B cell (primary cell): Measurements from ENCODE around the gene RHEBL1. TPM values are rescaled to one million over a fixed set of nuclear protein-coding genes. Genes with fewer than 3 reads are reported as not detected.

Experiments used
- polyA plus RNA-seq: library from polyadenylated mRNA; depleted of rRNA; stranded (reverse); fragments of >200 nt; gene quantifications from 2 replicates; pipeline ENCODE4 v1.2.3, GENCODE V29; 2012
- total RNA-seq, 2 donors: library from RNA; stranded (reverse); fragments of 120-200 nt in 1 of 2; gene quantifications; 1 replicate in 1 of 2; 2 replicates in 1 of 2; pipeline versions ENCODE4 v1.2.3 to v1.2.4, GENCODE V29; 2013 to 2022

RHEBL1 gene
- total and polyA plus RNA-seq, 2 donors (not counting 1 experiment from before 2014, with no cell fraction given) = 3.0 to 6.1 TPM

Other genes starting within 250 kb of the RHEBL1 start
- gene DDX23, start 217.8 kb downstream of the RHEBL1 start, total RNA-seq = 135 and 156 TPM in 2 replicates
- gene DDX23, start 217.8 kb downstream of the RHEBL1 start, polyA plus RNA-seq = 76.1 and 99.9 TPM in 2 replicates
- gene RND1, start 204.1 kb downstream of the RHEBL1 start, total RNA-seq = 18.7 and 19.5 TPM in 2 replicates
- 7.3 and 14.9 TPM in 2 replicates for gene RND1, start 204.1 kb downstream of the RHEBL1 start, polyA plus RNA-seq
- 26.7 and 27.3 TPM in 2 replicates for gene FKBP11, start 144.5 kb downstream of the RHEBL1 start, total RNA-seq
- 50.6 and 52.5 TPM in 2 replicates for gene FKBP11, start 144.5 kb downstream of the RHEBL1 start, polyA plus RNA-seq
- 77.5 and 83.6 TPM in 2 replicates for gene ARF3, start 112.5 kb downstream of the RHEBL1 start, total RNA-seq
- gene ARF3, start 112.5 kb downstream of the RHEBL1 start, polyA plus RNA-seq = 24.4 and 31.7 TPM in 2 replicates
- 0.22 and 0.56 TPM in 2 replicates for gene WNT10B, start 98.2 kb downstream of the RHEBL1 start, total RNA-seq
- 2.3 and 2.7 TPM in 2 replicates for gene WNT10B, start 98.2 kb downstream of the RHEBL1 start, polyA plus RNA-seq
- 0.34 TPM in 1 of 2 replicates, not detected in the other for gene WNT1, start 91.7 kb downstream of the RHEBL1 start, total RNA-seq
- gene WNT1, start 91.7 kb downstream of the RHEBL1 start, polyA plus RNA-seq = 0.26 and 0.55 TPM in 2 replicates
- gene DDN, start 70.6 kb downstream of the RHEBL1 start, total RNA-seq = 0.10 and 0.15 TPM in 2 replicates
- 0.75 and 0.92 TPM in 2 replicates for gene DDN, start 70.6 kb downstream of the RHEBL1 start, polyA plus RNA-seq
- gene PRKAG1, start 51.2 kb downstream of the RHEBL1 start, total RNA-seq = 58.6 and 60.0 TPM in 2 replicates
- 25.9 and 28.5 TPM in 2 replicates for gene PRKAG1, start 51.2 kb downstream of the RHEBL1 start, polyA plus RNA-seq
- gene KMT2D, start 9.2 kb downstream of the RHEBL1 start, total RNA-seq = 179 and 199 TPM in 2 replicates
- gene KMT2D, start 9.2 kb downstream of the RHEBL1 start, polyA plus RNA-seq = 64.0 and 72.2 TPM in 2 replicates
- 0.36 and 0.81 TPM in 2 replicates for gene DHH, start 24.8 kb upstream of the RHEBL1 start, total RNA-seq
- gene DHH, start 24.8 kb upstream of the RHEBL1 start, polyA plus RNA-seq = 0.07 TPM in 1 of 2 replicates, not detected in the other
- gene LMBR1L, start 40.9 kb upstream of the RHEBL1 start, total RNA-seq = 182 and 187 TPM in 2 replicates
- gene LMBR1L, start 40.9 kb upstream of the RHEBL1 start, polyA plus RNA-seq = 133 and 136 TPM in 2 replicates
- gene TUBA1B, start 61.4 kb upstream of the RHEBL1 start, total RNA-seq = 323 and 327 TPM in 2 replicates
- gene TUBA1B, start 61.4 kb upstream of the RHEBL1 start, polyA plus RNA-seq = 370 and 615 TPM in 2 replicates
- gene TUBA1A, start 119.1 kb upstream of the RHEBL1 start, total RNA-seq = 137 and 142 TPM in 2 replicates
- 594 and 880 TPM in 2 replicates for gene TUBA1A, start 119.1 kb upstream of the RHEBL1 start, polyA plus RNA-seq
- gene TUBA1C, start 195.1 kb upstream of the RHEBL1 start, total RNA-seq = 34.9 and 35.2 TPM in 2 replicates
- 89.3 and 121 TPM in 2 replicates for gene TUBA1C, start 195.1 kb upstream of the RHEBL1 start, polyA plus RNA-seq
- not detected in 2 replicates for gene PRPH, start 225.2 kb upstream of the RHEBL1 start, total RNA-seq
- gene PRPH, start 225.2 kb upstream of the RHEBL1 start, polyA plus RNA-seq = not detected in 2 replicates